ENCODE measurements around the gene TAB2. TPM values are rescaled to one million over a fixed set of nuclear protein-coding genes. Genes with fewer than 3 reads are reported as not detected.

TAB2 gene
- total RNA-seq, 1 experiment from 2014 or later = 55.6 TPM

GRCh38 chr6:149323353-149323752 lies 5.8 kb downstream of the TAB2 start (continued):
- no peak for TF ChIP-seq ZNF532 (CRISPR knock-in tag; IDR thresholded peaks at IDR 0.05; ENCODE audit: borderline replicate concordance)
- no peak for TF ChIP-seq ZNF671 (CRISPR knock-in tag; IDR thresholded peaks at IDR 0.05)
- TF ChIP-seq, protein P1, sequence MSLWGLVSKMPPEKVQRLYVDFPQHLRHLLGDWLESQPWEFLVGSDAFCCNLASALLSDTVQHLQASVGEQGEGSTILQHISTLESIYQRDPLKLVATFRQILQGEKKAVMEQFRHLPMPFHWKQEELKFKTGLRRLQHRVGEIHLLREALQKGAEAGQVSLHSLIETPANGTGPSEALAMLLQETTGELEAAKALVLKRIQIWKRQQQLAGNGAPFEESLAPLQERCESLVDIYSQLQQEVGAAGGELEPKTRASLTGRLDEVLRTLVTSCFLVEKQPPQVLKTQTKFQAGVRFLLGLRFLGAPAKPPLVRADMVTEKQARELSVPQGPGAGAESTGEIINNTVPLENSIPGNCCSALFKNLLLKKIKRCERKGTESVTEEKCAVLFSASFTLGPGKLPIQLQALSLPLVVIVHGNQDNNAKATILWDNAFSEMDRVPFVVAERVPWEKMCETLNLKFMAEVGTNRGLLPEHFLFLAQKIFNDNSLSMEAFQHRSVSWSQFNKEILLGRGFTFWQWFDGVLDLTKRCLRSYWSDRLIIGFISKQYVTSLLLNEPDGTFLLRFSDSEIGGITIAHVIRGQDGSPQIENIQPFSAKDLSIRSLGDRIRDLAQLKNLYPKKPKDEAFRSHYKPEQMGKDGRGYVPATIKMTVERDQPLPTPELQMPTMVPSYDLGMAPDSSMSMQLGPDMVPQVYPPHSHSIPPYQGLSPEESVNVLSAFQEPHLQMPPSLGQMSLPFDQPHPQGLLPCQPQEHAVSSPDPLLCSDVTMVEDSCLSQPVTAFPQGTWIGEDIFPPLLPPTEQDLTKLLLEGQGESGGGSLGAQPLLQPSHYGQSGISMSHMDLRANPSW (CRISPR knock-in tag; conservative IDR thresholded peaks at IDR 0.05; ENCODE audit: low read depth) = no peak
- TF ChIP-seq TCF7 (CRISPR knock-in tag; IDR thresholded peaks at IDR 0.05; ENCODE audit: low read depth) = no peak
- TF ChIP-seq NFE2L1 (CRISPR knock-in tag; IDR thresholded peaks at IDR 0.05) = no peak
- no peak for TF ChIP-seq PREB (CRISPR knock-in tag; IDR thresholded peaks at IDR 0.05; ENCODE audit: borderline replicate concordance)
- no peak for TF ChIP-seq HMGA2 (CRISPR knock-in tag; IDR thresholded peaks at IDR 0.05)
- no peak for TF ChIP-seq E2F4 (CRISPR knock-in tag; IDR thresholded peaks at IDR 0.05; ENCODE audit: borderline replicate concordance, low read depth)
- no peak for TF ChIP-seq GABPB1 (CRISPR knock-in tag; IDR thresholded peaks at IDR 0.05)
- TF ChIP-seq, protein P2, sequence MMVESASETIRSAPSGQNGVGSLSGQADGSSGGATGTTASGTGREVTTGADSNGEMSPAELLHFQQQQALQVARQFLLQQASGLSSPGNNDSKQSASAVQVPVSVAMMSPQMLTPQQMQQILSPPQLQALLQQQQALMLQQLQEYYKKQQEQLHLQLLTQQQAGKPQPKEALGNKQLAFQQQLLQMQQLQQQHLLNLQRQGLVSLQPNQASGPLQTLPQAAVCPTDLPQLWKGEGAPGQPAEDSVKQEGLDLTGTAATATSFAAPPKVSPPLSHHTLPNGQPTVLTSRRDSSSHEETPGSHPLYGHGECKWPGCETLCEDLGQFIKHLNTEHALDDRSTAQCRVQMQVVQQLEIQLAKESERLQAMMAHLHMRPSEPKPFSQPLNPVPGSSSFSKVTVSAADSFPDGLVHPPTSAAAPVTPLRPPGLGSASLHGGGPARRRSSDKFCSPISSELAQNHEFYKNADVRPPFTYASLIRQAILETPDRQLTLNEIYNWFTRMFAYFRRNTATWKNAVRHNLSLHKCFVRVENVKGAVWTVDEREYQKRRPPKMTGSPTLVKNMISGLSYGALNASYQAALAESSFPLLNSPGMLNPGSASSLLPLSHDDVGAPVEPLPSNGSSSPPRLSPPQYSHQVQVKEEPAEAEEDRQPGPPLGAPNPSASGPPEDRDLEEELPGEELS (CRISPR knock-in tag; IDR thresholded peaks at IDR 0.05) = no peak
- TF ChIP-seq, protein P3, sequence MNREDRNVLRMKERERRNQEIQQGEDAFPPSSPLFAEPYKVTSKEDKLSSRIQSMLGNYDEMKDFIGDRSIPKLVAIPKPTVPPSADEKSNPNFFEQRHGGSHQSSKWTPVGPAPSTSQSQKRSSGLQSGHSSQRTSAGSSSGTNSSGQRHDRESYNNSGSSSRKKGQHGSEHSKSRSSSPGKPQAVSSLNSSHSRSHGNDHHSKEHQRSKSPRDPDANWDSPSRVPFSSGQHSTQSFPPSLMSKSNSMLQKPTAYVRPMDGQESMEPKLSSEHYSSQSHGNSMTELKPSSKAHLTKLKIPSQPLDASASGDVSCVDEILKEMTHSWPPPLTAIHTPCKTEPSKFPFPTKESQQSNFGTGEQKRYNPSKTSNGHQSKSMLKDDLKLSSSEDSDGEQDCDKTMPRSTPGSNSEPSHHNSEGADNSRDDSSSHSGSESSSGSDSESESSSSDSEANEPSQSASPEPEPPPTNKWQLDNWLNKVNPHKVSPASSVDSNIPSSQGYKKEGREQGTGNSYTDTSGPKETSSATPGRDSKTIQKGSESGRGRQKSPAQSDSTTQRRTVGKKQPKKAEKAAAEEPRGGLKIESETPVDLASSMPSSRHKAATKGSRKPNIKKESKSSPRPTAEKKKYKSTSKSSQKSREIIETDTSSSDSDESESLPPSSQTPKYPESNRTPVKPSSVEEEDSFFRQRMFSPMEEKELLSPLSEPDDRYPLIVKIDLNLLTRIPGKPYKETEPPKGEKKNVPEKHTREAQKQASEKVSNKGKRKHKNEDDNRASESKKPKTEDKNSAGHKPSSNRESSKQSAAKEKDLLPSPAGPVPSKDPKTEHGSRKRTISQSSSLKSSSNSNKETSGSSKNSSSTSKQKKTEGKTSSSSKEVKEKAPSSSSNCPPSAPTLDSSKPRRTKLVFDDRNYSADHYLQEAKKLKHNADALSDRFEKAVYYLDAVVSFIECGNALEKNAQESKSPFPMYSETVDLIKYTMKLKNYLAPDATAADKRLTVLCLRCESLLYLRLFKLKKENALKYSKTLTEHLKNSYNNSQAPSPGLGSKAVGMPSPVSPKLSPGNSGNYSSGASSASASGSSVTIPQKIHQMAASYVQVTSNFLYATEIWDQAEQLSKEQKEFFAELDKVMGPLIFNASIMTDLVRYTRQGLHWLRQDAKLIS (CRISPR knock-in tag; IDR thresholded peaks at IDR 0.05; ENCODE audit: borderline replicate concordance) = no peak
- TF ChIP-seq, protein P4, sequence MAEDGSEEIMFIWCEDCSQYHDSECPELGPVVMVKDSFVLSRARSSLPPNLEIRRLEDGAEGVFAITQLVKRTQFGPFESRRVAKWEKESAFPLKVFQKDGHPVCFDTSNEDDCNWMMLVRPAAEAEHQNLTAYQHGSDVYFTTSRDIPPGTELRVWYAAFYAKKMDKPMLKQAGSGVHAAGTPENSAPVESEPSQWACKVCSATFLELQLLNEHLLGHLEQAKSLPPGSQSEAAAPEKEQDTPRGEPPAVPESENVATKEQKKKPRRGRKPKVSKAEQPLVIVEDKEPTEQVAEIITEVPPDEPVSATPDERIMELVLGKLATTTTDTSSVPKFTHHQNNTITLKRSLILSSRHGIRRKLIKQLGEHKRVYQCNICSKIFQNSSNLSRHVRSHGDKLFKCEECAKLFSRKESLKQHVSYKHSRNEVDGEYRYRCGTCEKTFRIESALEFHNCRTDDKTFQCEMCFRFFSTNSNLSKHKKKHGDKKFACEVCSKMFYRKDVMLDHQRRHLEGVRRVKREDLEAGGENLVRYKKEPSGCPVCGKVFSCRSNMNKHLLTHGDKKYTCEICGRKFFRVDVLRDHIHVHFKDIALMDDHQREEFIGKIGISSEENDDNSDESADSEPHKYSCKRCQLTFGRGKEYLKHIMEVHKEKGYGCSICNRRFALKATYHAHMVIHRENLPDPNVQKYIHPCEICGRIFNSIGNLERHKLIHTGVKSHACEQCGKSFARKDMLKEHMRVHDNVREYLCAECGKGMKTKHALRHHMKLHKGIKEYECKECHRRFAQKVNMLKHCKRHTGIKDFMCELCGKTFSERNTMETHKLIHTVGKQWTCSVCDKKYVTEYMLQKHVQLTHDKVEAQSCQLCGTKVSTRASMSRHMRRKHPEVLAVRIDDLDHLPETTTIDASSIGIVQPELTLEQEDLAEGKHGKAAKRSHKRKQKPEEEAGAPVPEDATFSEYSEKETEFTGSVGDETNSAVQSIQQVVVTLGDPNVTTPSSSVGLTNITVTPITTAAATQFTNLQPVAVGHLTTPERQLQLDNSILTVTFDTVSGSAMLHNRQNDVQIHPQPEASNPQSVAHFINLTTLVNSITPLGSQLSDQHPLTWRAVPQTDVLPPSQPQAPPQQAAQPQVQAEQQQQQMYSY (CRISPR knock-in tag; IDR thresholded peaks at IDR 0.05) = no peak
- no peak for TF ChIP-seq SMAD4 (CRISPR knock-in tag; IDR thresholded peaks at IDR 0.05)

Measured in WTC11 (cell line).